Stimulated activated CD4-positive, alpha-beta T cell treated with anti-CD3 and anti-CD28 coated beads, TNF-alpha, amount 100 ng/mL, for 48 hours (primary cell): ENCODE data around the gene RTF2.
"Not testable (repeated sequence)": the region's sequence is repeated elsewhere in the genome, so short reads cannot be mapped to it uniquely, and the experiment has no call there.

Source experiments
- DNase-seq, 3 donors: peaks; one replicate each; pipeline ENCODE4 v3.0.0-alpha.2; 2020; ENCODE audit warnings: low read depth in 3 of 3

RTF2 gene

DNA sequence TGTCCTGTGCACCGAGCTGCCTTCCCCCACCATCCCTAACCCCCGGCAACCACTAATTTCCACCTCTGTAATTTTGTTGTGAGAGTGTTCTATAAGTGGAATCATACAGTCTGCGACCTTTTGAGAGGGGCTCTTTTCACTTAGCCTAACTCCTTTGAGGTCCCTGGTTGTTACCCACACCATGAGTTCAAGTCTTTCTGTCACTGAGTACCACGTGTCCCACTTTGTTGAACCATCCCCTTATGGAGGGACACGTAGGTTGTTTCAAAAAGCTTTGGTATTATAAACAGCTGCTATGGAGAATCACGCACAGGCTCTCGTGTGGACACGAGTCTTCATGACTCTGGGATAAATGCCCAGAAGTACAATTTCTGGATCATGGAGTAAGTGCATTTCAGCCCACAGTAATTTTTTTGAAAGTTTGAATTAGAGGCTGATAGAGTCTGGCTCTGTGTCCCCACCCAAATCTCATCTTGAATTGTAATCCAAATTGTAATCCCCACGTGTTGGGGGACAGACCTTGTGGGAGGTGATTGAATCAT, 74.1 kb downstream of the RTF2 start:
- DNase-seq, result no peak

- no peak for DNase-seq
Observed at GRCh38 chr20:56551571-56551970, 83.1 kb downstream of the RTF2 start.

- DNase-seq, result no peak
Observed at GRCh38 chr20:56552911-56553629, 84.6 kb downstream of the RTF2 start.

- no peak for DNase-seq
Observed at GRCh38 chr20:56554869-56555268, 86.4 kb downstream of the RTF2 start.

DNA sequence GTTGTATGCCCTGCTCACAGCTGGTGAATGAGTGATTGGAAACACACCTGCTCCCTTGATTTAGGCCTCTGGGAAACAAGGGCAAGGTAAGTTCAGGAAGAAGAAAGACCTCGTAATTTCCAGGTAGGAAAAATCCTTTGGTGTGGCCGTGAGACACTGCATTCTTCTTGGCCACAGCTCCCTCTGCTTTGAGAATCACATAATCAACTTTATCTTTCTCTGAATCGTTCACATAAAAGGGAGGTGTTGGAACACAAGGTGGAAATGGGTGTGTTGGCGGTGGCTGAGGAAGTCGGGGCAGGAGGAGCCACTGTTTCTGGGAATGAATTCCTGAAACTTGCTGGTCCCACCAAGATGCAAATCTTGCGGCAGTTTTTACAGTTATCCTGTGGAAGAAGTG, 90.5 kb downstream of the RTF2 start:
- no peak for DNase-seq

DNA sequence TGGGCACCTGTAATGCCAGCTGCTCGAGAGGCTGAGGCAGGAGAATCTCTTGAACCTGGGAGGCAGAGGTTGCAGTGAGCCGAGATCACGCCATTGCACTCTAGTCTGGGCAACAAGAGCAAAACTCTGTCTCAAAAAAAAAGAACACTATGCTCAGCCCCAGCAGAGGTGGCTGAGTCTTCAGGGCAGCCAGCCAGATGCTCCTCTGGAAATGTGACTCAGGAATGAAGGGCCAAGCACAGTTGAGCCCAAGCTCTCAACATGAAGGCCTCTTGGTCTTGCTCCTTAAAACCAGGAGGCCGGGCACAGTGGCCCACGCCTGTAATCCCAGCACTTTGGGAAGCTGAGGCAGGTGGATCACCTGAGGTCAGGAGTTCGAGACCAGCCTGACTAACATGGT, 96.1 kb downstream of the RTF2 start:
- DNase-seq, result not testable (repeated sequence)

GRCh38 chr20:56565511-56565910, 97.1 kb downstream of the RTF2 start:
- DNase-seq, result no peak

DNA sequence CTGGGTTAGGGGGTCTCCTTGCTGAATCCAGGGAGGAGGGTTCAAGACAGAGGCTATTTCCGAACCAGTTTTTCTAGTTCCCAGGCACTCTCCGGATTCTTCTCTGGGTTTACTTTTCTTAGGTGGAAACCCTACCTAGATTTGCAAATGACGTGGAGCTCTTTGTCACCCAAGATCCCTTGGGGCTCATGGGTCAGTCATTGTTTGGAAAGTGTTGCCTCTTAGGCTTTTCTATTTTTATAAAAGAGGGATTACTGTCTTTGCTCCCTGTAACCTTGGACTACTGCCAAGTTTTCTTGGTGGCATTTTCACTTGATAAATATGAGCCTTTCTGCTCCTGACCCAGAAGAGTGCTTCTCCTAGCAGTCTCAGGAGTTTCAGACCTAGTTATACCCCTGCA, 98.2 kb downstream of the RTF2 start:
- DNase-seq, result no peak
